Fibroblast of skin of left quadriceps (primary cell): ENCODE results near the gene CDH6.
A peak's percentile ranks its signal among the peaks of the same experiment; 100 is the strongest.

Experiments
- DNase-seq, 2 experiments: peaks; one replicate each; pipeline ENCODE4 v3.0.0-alpha.2; 2013; ENCODE audit warnings: low read depth in 2 of 2

The CDH6 gene

DNA sequence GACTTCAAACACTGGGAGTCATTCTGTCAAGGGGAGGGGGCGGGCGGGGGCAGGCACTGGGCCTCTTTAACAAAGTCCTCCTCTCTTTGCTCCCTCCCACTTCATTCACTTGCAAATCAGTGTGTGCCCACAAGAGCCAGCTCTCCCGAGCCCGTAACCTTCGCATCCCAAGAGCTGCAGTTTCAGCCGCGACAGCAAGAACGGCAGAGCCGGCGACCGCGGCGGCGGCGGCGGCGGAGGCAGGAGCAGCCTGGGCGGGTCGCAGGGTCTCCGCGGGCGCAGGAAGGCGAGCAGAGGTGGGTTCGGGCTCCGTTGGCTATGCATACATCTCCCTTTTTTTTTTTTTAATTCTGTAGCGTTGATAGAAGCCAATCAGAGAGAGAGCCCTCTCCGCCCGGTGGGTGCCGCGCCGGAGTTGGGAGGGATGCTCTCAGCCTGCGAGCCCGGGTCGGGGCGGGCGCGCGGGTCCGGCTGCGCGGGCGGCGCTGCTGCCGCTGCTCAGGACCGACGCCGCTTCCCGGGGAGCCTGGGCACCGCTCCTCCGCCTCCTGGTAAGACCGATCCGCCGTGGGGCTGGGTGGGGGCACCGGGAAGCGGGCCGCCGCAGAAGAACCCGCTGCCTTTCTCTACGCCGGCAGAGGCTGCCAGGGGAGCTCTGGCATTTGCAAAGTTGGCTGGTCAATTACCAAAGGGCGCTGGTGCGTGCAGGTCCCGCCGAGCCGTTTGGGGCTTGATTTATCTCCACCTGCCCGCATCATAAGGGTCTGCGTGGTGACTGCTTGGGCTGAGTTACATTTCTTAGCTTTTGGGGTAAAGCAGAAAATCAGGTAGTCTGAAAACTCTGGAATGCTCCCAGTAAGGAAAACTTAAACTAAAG lies at the start of gene CDH6:
Gene CDH6 (plus strand): TSS at position 96 of the 877 bp plus-strand sequence. CDS start 73,788 bp downstream, outside the sequence.
- DNase-seq = no peak

DNA sequence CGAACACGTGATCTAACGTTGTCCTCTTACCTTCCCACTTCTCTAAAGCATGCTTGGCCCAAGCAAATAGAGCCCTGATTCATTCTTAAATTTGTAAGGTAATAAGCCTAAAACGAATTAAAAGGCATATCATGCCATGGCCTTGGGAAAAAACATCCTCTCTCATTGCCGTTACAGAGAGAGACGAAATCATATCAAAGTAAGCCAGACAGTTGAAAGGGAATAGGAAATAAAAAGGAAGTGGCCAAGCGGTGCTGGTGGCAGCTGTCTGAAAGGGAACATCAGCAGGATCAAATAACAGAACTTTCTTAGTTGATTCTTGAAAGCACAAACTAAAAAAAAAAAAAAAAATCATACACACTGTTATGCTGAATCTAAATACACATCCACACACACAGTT lies 49.1 kb upstream of the CDH6 start:
- no peak for DNase-seq

DNA sequence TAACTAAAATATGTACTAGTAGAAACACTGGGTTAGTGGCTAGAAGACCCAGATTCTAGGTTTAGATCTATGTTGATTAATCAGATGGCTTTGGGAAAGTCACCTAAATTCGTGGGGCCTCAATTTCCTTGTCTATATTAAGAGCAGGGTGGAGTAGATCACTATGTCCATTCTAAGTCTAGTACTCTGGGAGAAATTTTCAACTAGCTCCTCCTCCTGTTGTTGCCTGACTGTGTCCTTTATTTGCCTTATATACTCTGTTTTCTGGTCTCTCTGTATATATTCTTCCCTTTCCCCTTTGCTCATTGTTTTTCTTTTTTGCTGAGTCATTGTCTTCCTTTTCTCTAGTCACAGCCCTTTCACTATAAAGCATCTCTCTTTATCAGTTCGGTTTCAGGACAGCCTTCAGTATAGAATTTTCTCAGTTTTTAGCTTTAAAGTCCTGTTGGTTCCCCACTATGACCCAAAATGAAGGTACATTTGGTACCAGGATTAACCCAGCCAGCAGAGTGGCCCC lies 44.5 kb upstream of the CDH6 start:
- no peak for DNase-seq

DNA sequence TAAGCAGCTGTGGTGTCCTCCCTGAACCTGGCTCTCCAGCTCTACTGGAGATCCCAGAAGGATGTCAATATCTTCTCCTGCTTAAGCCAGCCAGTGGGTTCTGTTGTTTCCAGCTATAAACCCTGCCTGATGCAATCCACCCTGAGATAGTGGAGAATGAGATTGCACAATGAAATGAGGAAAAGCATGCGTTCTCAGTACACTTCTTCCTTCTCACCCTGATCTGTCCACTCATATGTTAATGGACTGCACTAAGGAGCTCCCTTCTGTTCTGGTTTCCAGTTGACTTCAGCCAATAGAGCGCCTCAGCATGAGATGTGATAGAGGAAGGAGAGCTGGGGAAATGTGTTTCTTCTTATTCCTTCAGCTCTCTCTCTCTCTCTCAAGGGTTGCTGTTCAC lies 40.0 kb upstream of the CDH6 start:
- DNase-seq = no peak

GRCh38 chr5:31156631-31157160 lies 36.8 kb upstream of the CDH6 start:
- no peak for DNase-seq

GRCh38 chr5:31157720-31158119 lies 35.8 kb upstream of the CDH6 start:
- no peak for DNase-seq

DNA sequence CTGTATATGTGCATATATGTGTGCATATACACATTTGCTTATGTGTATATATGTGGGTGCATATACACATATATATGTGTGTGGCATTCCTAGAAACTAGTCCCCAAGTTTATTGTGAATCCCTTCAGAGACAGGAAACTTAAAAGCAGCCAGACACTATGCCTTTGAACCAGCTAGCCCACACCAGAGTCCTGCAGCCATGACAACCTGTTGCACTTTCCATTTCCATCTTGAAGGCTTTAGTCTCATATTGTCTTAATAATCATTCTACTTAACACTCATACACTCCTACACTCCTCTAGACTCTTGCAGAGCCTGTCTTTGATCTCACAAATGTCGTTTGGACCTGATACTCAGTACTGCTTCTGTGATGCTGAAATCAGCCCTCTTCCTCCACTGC lies 34.8 kb upstream of the CDH6 start:
- DNase-seq = no peak

DNA sequence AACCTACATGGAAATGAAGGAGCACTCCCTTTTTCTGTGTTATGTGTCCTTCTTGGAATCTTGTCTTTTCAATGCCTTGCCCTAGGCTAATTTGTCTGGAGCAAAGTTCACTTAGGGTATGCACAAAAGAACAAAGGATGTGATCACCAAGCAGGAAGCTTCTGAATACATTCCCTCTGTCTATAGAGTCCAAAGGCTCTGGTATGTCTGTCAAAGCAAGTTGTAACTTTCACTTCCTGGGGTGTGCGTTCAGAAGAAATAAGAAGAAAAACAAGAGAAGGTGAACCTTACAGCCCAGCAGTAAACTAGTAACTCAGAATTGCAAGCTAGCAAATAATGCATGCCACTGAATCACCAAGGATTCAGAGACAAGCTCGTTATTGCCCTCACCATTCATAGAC lies 31.7 kb upstream of the CDH6 start:
- no peak for DNase-seq

DNA sequence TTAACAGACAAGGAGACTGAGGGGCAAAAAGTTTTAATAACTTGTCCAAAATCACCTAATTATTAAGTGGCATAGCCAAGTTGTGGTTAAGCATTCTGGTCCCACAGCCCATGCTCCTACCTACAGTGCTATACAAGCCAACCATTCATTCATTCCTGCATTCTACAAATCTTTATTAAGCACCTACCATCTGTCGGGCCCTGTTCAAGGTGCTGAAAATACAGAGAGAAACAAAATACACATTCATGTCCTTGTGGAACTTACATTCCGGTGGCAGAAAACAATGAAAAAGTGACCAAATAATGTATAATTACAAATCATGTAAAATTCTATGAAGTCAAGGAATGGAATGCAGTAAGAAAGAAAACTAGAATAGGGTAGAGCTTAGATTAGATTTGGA lies 27.8 kb upstream of the CDH6 start:
- DNase-seq = no peak

GRCh38 chr5:31169379-31169778 lies 24.1 kb upstream of the CDH6 start:
- DNase-seq = no peak

- DNase-seq = no peak
These were observed 20.6 kb upstream of the CDH6 start for GRCh38 chr5:31172881-31173280.

DNA sequence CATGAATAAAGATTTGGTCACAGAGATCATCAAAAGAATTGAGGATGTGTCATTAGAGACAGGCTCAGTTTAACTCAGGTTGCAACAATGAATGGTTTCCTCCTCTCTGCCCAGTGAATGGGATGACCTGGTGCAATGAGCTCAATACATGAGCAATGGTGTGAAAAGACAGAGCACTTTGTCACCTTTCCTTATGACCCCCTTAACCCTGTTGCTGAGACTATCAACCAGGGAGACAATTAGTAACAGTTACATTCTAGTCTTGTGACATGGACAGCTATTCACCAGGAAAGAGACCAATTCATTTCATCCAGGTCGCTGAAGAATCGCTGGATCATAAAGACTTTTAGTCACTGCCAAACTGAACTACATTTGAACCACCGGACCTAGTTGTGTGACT lies 19.9 kb upstream of the CDH6 start:
- DNase-seq = no peak

DNA sequence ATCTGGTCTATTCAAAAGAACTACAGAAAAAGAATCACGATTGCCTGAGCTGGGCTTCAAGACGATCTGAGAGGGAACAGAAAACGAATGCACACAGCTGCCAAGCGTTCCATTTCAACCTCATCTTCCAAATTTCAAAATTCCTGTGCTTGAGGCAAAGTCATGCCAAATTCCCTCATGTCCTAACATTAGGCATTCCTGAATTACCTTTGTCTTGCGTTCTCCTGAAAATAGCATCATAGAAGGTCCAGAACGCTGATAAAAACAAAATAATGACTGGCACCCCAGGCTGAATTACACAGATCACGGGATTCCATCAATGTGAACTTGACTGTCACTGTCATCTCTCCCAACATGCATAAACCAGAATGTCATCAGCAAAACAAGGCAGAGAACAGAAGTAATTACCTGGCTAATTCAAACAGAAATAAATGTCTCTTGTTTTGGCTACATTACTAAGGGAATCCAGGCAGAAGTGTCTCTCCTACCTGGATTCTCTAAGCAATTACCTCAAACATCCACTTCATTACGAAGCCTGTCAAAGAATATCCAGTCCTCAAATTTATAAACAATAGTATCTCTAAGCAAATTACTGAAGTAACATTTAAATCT lies 12.0 kb upstream of the CDH6 start:
- DNase-seq = no peak

DNA sequence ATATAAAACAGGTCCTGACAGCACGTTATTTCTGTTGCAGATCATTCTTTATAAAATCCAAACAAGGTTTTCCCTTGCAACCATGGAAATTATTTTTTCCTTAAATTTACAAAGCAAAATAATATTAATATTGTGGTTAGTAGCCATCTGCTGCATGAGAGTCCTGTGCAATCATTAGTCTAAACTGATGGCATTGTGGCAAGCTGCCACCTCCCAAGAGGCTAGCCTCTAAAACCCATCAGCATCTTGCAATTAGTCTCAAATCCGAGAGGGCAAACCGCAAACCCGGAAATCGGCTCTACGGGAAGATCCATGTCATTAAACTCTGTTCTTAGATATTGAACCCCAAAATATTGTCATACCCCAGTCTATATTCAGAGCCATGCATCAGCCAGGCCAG lies 11.3 kb upstream of the CDH6 start:
- DNase-seq = no peak

DNA sequence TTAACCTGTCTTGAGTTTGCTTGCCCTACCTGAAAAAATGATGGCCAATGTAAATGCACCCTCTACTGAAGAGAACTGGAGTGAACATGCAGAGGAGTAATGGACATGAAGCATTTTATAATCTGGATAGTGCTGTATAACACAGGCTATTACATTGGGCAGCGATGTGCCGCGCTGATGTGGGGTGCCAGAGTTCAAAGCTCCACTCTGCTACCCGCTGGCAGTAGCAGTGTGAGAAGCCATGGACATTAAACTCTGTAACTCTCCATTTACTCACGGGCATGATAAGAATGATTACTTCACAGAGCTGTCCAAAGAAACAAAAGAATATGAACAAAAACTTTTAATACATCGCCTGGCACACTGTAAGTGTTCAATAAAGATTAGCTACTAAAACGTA lies 7.5 kb upstream of the CDH6 start:
- no peak for DNase-seq

DNA sequence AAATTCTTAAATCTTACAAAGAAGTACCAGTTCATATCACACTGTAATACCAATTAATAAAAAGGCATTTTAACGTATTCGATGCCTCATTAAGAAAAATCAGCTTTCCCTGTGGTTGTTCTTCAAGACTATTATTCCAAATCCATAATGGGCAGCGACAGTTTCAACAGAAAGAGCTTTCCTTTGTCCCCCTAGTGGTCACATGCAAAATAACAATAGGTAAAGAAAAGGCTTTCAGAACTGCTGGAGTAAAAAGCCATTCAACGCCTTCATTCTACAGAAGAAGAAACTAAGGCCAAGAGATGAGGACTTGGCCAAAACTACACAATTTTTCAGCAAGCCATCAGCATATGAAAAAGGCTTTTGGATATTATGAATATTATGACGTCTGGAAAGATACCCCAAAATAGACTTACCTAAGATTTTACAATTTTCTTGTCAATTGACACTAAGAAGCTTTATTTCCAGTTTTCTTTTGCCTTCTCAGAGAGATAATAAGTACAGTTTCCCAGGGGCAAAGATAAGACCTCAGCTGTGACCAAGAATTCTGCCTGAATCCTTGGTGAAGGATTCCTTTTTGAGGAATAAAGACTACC lies 6.7 kb upstream of the CDH6 start:
- peak; percentile 8 to 11 for DNase-seq

DNA sequence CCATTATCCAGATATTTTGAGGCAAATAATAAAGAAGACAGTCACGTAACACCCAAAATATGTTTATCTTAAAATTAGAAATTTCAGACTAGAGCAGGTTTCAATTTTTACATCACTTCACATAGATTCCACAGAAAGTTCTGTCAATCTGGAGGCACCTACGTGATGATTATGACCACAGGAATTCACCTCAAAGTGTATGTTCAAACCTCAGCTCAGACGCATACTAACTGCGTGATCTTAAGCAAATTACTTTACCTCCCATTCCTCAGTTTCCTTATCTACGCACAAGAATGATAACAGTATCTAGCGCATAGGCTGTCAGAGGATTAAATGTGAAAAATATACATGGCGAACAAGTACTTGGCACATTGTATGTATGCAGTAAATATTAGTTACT lies 5.9 kb upstream of the CDH6 start:
- DNase-seq = no peak

GRCh38 chr5:31192442-31192841 lies 1.0 kb upstream of the CDH6 start:
- DNase-seq = no peak

DNA sequence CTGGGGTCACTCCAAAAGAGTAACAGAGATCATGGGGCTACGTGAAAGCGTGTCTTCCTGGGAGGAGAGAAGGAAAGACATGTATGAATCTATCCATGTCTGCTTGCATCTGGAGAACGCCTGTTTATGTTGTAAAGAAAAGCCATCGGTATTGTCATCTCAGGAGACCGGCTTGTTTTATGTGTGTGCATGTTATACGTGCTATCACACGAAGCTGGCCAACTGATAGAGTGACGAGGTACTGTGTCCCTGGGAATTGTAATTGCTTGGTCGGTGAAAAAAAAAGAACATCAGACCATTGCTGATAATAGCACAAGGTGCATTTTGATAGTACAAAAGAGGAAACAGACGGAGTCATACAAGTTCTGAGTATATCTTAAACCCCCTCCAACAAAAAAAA lies 370 bp upstream of the CDH6 start:
- DNase-seq = no peak

DNA sequence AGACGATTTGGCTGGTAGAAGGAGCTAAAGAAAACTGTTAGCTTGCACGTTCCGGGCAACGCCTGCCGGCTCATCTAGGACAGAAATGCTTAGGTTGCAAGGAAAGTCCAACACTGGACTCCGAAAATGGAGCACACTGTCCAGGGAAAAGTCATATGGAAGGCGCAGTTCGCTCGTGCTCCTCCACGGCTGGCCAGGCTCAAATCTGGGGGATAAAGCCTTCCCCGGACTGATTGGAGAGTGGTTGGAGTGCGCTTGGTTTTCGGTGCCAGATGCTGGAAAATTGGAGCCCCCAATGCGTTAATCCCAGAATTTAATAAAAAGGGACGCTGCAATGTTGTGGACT lies 955 bp downstream of the CDH6 start:
- DNase-seq = no peak

DNA sequence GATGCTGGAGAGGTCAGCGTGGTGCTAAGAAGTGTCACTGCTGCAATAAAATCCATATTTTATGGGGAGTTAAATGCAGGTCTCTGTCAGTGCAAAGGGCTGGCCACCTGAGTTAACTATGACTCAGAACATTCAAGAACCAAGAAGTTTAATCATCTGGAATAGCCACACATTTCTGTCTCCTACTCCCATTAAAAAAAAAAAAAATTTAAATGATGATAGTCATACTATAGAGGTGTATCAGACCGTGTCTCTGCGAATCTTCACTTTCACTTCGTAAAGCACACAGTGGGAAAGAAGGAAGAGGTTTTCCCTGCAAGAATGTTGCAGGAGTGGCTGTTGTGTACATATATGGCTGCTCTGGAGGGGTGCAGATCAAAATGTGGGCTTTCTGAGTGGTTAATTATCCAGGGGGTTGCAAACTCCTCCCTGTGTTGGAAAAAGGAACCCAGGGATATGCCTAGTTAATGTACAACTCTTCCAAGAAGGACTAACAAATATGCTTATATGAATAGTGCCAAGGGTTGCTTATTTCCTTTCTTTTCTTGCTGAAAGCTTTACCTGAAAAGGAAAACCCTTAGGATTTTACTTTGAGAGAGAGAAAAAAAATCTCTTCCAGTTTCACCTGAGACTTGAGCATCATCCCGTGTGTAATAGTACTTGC lies 1.5 kb downstream of the CDH6 start:
- DNase-seq = no peak

DNA sequence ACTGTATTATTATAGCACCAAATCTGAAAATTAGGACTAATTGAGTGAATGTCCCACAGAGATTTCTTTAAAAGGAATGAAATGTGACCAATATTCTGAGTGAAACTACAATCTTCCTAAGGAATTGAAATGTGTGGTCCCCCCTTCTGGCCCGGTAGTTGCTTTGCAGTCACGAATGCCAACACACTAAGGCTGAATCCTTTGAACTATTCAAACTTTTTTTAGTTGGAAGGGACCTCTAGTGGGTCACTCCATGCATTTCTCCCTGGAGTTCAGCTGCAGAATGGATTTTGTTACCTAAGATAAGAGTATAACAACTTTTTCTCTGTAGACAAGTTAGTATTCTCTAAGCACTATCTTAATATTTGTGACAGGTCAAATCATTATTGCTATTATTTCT lies 2.8 kb downstream of the CDH6 start:
- no peak for DNase-seq
